ENCODE results near the gene CCDC192.

- TF ChIP-seq EZH2 (IDR thresholded peaks at IDR 0.05; ENCODE audit: borderline replicate concordance, insufficient read depth, low read length, poor library complexity, severe bottlenecking) (no peak), CTCF (IDR thresholded peaks at IDR 0.05; ENCODE audit: poor library complexity, severe bottlenecking) (no peak), EP300 (conservative IDR thresholded peaks at IDR 0.05; ENCODE audit: poor library complexity, severe bottlenecking) (peak; percentile 38)
Observed at GRCh38 chr5:127804886-127805426, 101.8 kb downstream of the CCDC192 start.

All from neural cell (in vitro differentiated cells).